Measurements from ENCODE around the gene THOC1. TPM values are rescaled to one million over a fixed set of nuclear protein-coding genes. Genes with fewer than 3 reads are reported as not detected.

The THOC1 gene
- total RNA-seq, 2 donors from 2014 or later = 81.8 to 99.6 TPM

DNA sequence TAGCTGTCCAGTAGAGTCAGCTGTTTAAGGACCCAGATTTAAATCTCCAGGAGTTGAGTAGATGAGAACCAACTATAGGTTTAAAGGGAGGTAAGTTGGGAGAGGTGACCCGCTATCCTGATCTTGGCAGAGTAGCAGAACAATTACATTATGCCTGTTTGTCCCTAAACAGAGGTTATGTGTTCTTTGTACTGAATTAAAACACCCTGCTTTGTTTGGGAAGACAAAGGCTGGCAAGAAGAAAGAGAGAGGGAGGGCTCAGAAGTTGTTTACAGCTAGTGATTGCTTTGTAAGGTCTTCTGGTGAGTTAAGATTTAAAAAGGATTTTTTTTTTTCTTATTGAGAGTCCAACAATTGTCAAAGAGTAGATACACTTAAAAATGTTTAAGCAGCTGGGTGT, 72.2 kb downstream of the THOC1 start:
- Histone ChIP-seq H3K36me3 (ENCODE audit: control insufficient read depth, insufficient read depth, low read length) (peaks cover 57% of the 10 kb centered on the region), H3K9ac (ENCODE audit: extremely low read depth, low read length, poor library complexity, severe bottlenecking) (no peak overlapping the region), H3K27me3 (ENCODE audit: control insufficient read depth, insufficient read depth, low read length, poor library complexity, severe bottlenecking) (no peaks in the 10 kb centered on the region), H3K9me3 (ENCODE audit: control insufficient read depth, low read length) (no peaks in the 10 kb centered on the region), H3K4me1 (ENCODE audit: control insufficient read depth, insufficient read depth, low read length) (no peaks in the 10 kb centered on the region), H3K27ac (ENCODE audit: low read depth, low read length) (no peak overlapping the region), H3K4me3 (ENCODE audit: low read length) (no peak overlapping the region)
- no peak for TF ChIP-seq CTCF (conservative IDR thresholded peaks at IDR 0.05)
- Mint-ChIP-seq H3K27me3 (ENCODE audit: insufficient read depth) (no peaks in the 10 kb centered on the region), H3K4me3 (no peak overlapping the region), H3K27ac (peak overlapping the region; percentile 12), H3K36me3 (ENCODE audit: low read depth) (peaks cover 50% of the 10 kb centered on the region), H3K4me1 (peaks cover 6% of the 10 kb centered on the region), H3K9me3 (no peaks in the 10 kb centered on the region)
- WGBS, 2 experiments (ENCODE audit: insufficient coverage in 1 of 2, insufficient read length in 1 of 2) = 88 to 100% methylated on average over 1 of the region's 1 CpG
- no peak for DNase-seq

DNA sequence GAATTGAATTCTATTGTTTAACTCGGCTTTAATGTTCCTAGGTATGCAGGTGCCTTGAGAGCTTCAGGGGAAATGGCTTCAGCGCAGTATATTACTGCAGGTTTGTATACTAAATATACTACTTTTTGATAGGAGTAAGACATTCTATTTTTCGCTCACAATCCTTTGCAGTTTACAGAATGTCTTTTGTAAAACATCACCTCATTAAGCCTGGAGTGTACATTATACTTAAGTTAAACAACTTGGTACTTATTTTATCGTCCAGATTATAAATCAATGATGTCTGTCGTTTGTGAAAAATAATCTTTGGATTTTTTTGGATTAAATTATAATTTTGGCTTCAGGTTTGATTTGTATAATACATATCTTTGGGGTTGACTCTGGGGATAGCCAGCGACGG, 75.0 kb downstream of the THOC1 start:
- Mint-ChIP-seq H3K36me3 (ENCODE audit: low read depth) (peaks cover 34% of the 10 kb centered on the region), H3K4me3 (no peak overlapping the region), H3K9me3 (no peaks in the 10 kb centered on the region), H3K4me1 (peaks cover 16% of the 10 kb centered on the region), H3K27ac (no peak overlapping the region), H3K27me3 (ENCODE audit: insufficient read depth) (no peaks in the 10 kb centered on the region)
- TF ChIP-seq CTCF (conservative IDR thresholded peaks at IDR 0.05) = no peak
- Histone ChIP-seq H3K9me3 (ENCODE audit: control insufficient read depth, low read length) (no peaks in the 10 kb centered on the region), H3K36me3 (ENCODE audit: control insufficient read depth, insufficient read depth, low read length) (peaks cover 33% of the 10 kb centered on the region), H3K27ac (ENCODE audit: low read depth, low read length) (no peak overlapping the region), H3K27me3 (ENCODE audit: control insufficient read depth, insufficient read depth, low read length, poor library complexity, severe bottlenecking) (no peaks in the 10 kb centered on the region), H3K4me1 (ENCODE audit: control insufficient read depth, insufficient read depth, low read length) (no peaks in the 10 kb centered on the region), H3K4me3 (ENCODE audit: low read length) (no peak overlapping the region), H3K9ac (ENCODE audit: extremely low read depth, low read length, poor library complexity, severe bottlenecking) (no peak overlapping the region)
- 92 to 100% methylated on average over 1 to 6 of the region's 7 CpGs for WGBS, 2 experiments (ENCODE audit: insufficient coverage in 1 of 2, insufficient read length in 1 of 2)
- no peak for DNase-seq

- H3K36me3 ChIP-seq (ENCODE audit: control insufficient read depth, insufficient read depth, low read length) = peaks cover 28% of the 10 kb centered on the region
- H3K9ac ChIP-seq (ENCODE audit: extremely low read depth, low read length, poor library complexity, severe bottlenecking) = no peak overlapping the region
- peaks cover 25% of the 10 kb centered on the region for H3K36me3 Mint-ChIP-seq (ENCODE audit: low read depth)
- no peaks in the 10 kb centered on the region for H3K27me3 ChIP-seq (ENCODE audit: control insufficient read depth, insufficient read depth, low read length, poor library complexity, severe bottlenecking)
- H3K9me3 ChIP-seq (ENCODE audit: control insufficient read depth, low read length) = no peaks in the 10 kb centered on the region
- no peaks in the 10 kb centered on the region for H3K9me3 Mint-ChIP-seq
- WGBS, 2 experiments (ENCODE audit: insufficient coverage in 1 of 2, insufficient read length in 1 of 2) = no CpG with 5 or more reads among the region's 1 CpG
- no peak overlapping the region for H3K4me3 Mint-ChIP-seq
- no peak overlapping the region for H3K27ac ChIP-seq (ENCODE audit: low read depth, low read length)
- no peak for DNase-seq
- no peak overlapping the region for H3K4me3 ChIP-seq (ENCODE audit: low read length)
- H3K4me1 ChIP-seq (ENCODE audit: control insufficient read depth, insufficient read depth, low read length) = no peaks in the 10 kb centered on the region
- no peaks in the 10 kb centered on the region for H3K27me3 Mint-ChIP-seq (ENCODE audit: insufficient read depth)
- no peak for TF ChIP-seq CTCF (conservative IDR thresholded peaks at IDR 0.05)
- H3K27ac Mint-ChIP-seq = no peak overlapping the region
- peaks cover 16% of the 10 kb centered on the region for H3K4me1 Mint-ChIP-seq
Measured at GRCh38 chr18:191725-192124, 76.1 kb downstream of the THOC1 start.
